SKM-1 (cell line): ENCODE results near the gene GPR39.

Source experiments
- DNase-seq: peaks from one replicate; lab custom pipeline; 2025; ENCODE audit not compliant: unreplicated experiment; lab: John Stamatoyannopoulos, UW

The GPR39 gene

GRCh38 chr2:132560562-132560961 is 144.0 kb downstream of the GPR39 start:
- no peak for DNase-seq

GRCh38 chr2:132562245-132562644 is 145.6 kb downstream of the GPR39 start:
- no peak for DNase-seq

GRCh38 chr2:132564065-132564464 is 147.5 kb downstream of the GPR39 start:
- DNase-seq, result no peak

GRCh38 chr2:132566379-132566778 is 149.8 kb downstream of the GPR39 start:
- DNase-seq, result no peak

- no peak for DNase-seq
Observed at GRCh38 chr2:132567682-132568081, 151.1 kb downstream of the GPR39 start.

GRCh38 chr2:132568656-132569055 is 152.1 kb downstream of the GPR39 start:
- DNase-seq, result no peak

GRCh38 chr2:132573444-132574007 is 156.9 kb downstream of the GPR39 start:
- DNase-seq, result no peak

- DNase-seq, result peak; percentile 92
Observed at GRCh38 chr2:132577686-132578085, 161.1 kb downstream of the GPR39 start.

- no peak for DNase-seq
Observed at GRCh38 chr2:132581591-132581990, 165.0 kb downstream of the GPR39 start.

- no peak for DNase-seq
Observed at GRCh38 chr2:132581991-132582738, 165.6 kb downstream of the GPR39 start.

- no peak for DNase-seq
Observed at GRCh38 chr2:132583666-132584360, 167.2 kb downstream of the GPR39 start.

- DNase-seq, result no peak
Observed at GRCh38 chr2:132584976-132585817, 168.6 kb downstream of the GPR39 start.

- no peak for DNase-seq
Observed at GRCh38 chr2:132586101-132586511, 169.5 kb downstream of the GPR39 start.

GRCh38 chr2:132586835-132587234 is 170.2 kb downstream of the GPR39 start:
- DNase-seq, result no peak

GRCh38 chr2:132588576-132588975 is 172.0 kb downstream of the GPR39 start:
- DNase-seq, result no peak

- no peak for DNase-seq
Observed at GRCh38 chr2:132589111-132589830, 172.7 kb downstream of the GPR39 start.

- DNase-seq, result no peak
Observed at GRCh38 chr2:132589966-132590365, 173.4 kb downstream of the GPR39 start.

GRCh38 chr2:132593171-132593570 is 176.6 kb downstream of the GPR39 start:
- DNase-seq, result no peak

GRCh38 chr2:132595186-132595585 is 178.6 kb downstream of the GPR39 start:
- no peak for DNase-seq

- no peak for DNase-seq
Observed at GRCh38 chr2:132595693-132596092, 179.1 kb downstream of the GPR39 start.

GRCh38 chr2:132597166-132597565 is 180.6 kb downstream of the GPR39 start:
- DNase-seq, result no peak
